BLaER1 treated with 17β-estradiol and CSF1 and Interleukin-3, amounts not matched to agents 10 nM and 100 nM (cell line): Measurements from ENCODE around the gene RICTOR.

ENCODE experiments used
- H3K27ac ChIP-seq, 11 experiments: shearing (Covaris generic); formaldehyde crosslinking; 2 replicates each; pipeline ENCODE4 v1.8.1; 2022
- H3K27me3 ChIP-seq, 11 experiments: shearing (Covaris generic); formaldehyde crosslinking; 2 replicates each; pipeline ENCODE4 v1.8.1; 2022
- H3K36me3 ChIP-seq, 11 experiments: shearing (Covaris generic); formaldehyde crosslinking; 2 replicates each; pipeline ENCODE4 v1.8.1; 2022
- H3K4me1 ChIP-seq, 10 experiments: shearing (Covaris generic); formaldehyde crosslinking; 2 replicates each; pipeline ENCODE4 v1.8.1; 2022
- H3K4me2 ChIP-seq, 11 experiments: shearing (Covaris generic); formaldehyde crosslinking; 2 replicates each; pipeline ENCODE4 v1.8.1; 2022
- H3K4me3 ChIP-seq, 10 experiments: shearing (Covaris generic); formaldehyde crosslinking; 2 replicates each; pipeline ENCODE4 v1.8.1; 2022
- H3K9ac ChIP-seq, 11 experiments: shearing (Covaris generic); formaldehyde crosslinking; 2 replicates each; pipeline ENCODE4 v1.8.1; 2022
- H3K9me3 ChIP-seq, 11 experiments: shearing (Covaris generic); formaldehyde crosslinking; replicated peaks in 1 of 11; 2 replicates each; pipeline ENCODE4 v1.8.1; 2022
- H4K20me1 ChIP-seq, 11 experiments: shearing (Covaris generic); formaldehyde crosslinking; 2 replicates each; pipeline ENCODE4 v1.8.1; 2022
- Cebpa-rat ChIP-seq, 11 experiments: shearing (Covaris generic); IDR thresholded peaks; 2 replicates each; pipeline ENCODE4 v1.8.1; 2022

The RICTOR gene

DNA sequence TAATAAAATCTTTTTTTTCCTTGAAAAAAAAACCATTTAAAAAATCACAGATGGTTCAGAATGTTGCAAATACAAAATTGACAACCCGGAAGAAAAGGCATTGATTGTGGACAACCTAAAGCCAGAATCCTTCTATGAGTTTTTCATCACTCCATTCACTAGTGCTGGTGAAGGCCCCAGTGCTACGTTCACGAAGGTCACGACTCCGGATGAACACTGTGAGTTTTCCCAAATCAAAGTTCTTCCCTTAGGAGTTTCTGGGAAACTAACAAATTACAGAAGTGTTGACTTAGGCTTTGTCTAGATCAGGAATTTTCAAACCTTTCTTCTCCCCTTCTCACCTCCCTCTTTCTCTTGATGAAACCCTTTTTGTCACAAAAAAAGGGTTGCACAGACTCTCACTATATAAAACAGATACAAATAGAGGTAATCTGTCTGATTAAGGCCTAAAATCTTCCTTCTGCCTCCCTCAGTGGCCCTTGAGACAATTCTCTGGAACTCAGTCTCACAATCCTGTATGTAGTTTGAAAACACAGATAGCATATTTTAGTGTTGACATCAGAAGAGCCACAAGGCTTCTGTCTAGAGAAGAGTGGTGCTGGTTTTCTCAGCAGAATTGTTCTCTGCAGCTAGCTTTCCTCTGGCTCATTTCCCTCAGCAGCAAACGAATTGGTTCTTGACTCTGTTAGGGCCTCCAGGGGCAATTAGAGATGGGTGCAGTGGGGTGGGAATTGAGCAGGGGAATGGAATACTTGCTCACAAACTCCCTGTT lies 148.9 kb downstream of the RICTOR start:
- Histone ChIP-seq H3K27ac (no peak overlapping the region), H3K4me2 (no peak overlapping the region), H3K27me3 (no peaks in the 10 kb centered on the region), H3K4me1 (no peaks in the 10 kb centered on the region), H3K4me3 (no peak overlapping the region), H4K20me1 (no peaks in the 10 kb centered on the region), H3K9me3 (peaks cover 0 to 19% (median 10%) of the 10 kb centered on the region in 11 experiments; a peak in 17 of 22 replicates), H3K36me3 (no peaks in the 10 kb centered on the region), H3K9ac (no peak overlapping the region)
- TF ChIP-seq Cebpa-rat (IDR thresholded peaks at IDR 0.05), result no peak

DNA sequence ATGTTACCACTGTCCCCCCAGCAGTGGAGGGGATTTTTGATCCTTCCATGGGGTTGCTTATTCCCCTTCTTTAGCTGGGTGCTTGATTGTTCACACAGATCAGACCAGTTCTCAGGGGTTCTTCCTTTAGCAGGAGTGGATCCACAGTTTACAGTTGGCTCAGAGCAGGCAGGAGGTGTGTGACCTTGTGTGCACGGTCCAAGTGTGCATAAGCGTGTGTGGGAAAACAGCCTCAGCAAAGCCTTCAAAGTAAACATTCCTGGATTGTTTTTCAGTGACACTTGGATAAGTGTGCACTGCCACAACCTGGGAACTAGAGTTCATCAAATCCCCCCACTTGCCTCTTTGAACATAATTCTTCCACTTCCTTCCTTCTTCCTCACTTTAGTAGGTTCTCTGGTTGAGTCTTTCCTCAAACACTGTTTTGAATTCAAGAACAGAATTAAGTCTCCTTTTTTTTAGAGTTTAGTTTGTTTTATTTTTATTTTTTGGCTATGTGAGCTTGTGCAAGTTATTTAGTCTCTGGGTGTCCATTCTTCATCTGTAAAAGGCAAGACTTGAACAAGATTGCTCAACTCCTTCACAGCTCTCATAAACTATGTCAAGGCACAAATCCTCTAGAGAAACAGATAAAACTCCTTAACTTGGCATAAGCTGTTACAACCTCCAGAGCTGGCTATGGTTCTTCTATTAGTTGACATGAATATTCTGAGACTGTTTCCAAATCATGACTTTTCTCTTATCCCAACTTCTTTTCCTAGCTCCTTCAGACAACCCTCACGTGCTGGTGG lies 150.3 kb downstream of the RICTOR start:
- Histone ChIP-seq H4K20me1 (no peaks in the 10 kb centered on the region), H3K27me3 (no peaks in the 10 kb centered on the region), H3K4me3 (no peak overlapping the region), H3K36me3 (no peaks in the 10 kb centered on the region), H3K4me1 (no peaks in the 10 kb centered on the region), H3K9me3 (peaks cover 0 to 19% (median 10%) of the 10 kb centered on the region in 11 experiments; a peak in 17 of 22 replicates), H3K27ac (no peak overlapping the region), H3K4me2 (no peak overlapping the region), H3K9ac (no peak overlapping the region)
- TF ChIP-seq Cebpa-rat (IDR thresholded peaks at IDR 0.05), result no peak

DNA sequence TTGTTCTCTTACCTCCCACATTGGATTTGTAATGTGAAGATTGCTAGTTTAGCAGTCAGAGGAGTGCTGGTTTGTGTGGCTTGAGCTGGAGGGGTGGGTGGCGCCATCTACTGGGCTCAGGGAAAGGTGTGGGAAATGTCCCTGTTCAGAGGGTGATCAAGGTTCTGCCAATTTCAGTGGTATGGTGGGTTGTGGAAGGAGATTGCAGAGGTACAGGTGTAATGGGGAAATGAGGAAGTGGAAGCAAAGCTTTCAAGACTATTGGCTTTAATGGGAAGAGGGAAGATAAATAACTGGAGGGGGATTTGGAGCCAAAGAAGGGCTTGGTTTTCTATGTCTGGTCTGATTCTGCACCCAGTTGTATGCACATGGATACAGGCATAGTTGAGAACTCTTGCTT lies 152.0 kb downstream of the RICTOR start:
- Histone ChIP-seq H3K4me1 (no peaks in the 10 kb centered on the region), H3K9ac (no peak overlapping the region), H3K9me3 (peaks cover 0 to 8% (median 5%) of the 10 kb centered on the region in 11 experiments; a peak in 17 of 22 replicates), H3K4me2 (no peak overlapping the region), H3K27me3 (no peaks in the 10 kb centered on the region), H4K20me1 (no peaks in the 10 kb centered on the region), H3K4me3 (no peak overlapping the region), H3K36me3 (no peaks in the 10 kb centered on the region), H3K27ac (no peak overlapping the region)
- no peak for TF ChIP-seq Cebpa-rat (IDR thresholded peaks at IDR 0.05)

DNA sequence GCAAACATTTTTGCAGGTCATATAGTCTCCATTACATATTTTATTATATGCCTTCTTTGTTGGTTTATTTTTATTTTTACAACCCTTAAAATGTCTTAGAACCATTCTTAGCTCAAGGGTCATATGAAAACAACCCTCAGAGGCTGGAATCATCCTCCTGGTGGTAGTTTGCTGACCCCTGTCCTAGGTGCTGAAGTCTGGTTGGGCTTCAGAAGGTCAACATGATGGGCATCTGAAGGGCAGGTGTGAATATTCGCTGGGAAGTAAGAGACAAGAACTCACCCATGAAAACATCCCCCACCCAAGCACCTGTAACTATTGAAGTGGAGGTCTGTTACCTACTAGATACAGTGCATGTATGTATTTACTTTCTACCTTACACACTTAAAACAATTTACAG lies 153.0 kb downstream of the RICTOR start:
- no peaks in the 10 kb centered on the region for H3K9me3 ChIP-seq
- no peaks in the 10 kb centered on the region for H3K4me1 ChIP-seq
- no peak for TF ChIP-seq Cebpa-rat (IDR thresholded peaks at IDR 0.05)
- no peaks in the 10 kb centered on the region for H3K36me3 ChIP-seq
- H3K27me3 ChIP-seq, result no peaks in the 10 kb centered on the region
- no peak overlapping the region for H3K4me3 ChIP-seq
- no peak overlapping the region for H3K9ac ChIP-seq
- no peak overlapping the region for H3K27ac ChIP-seq
- no peaks in the 10 kb centered on the region for H4K20me1 ChIP-seq
- H3K4me2 ChIP-seq, result no peak overlapping the region

DNA sequence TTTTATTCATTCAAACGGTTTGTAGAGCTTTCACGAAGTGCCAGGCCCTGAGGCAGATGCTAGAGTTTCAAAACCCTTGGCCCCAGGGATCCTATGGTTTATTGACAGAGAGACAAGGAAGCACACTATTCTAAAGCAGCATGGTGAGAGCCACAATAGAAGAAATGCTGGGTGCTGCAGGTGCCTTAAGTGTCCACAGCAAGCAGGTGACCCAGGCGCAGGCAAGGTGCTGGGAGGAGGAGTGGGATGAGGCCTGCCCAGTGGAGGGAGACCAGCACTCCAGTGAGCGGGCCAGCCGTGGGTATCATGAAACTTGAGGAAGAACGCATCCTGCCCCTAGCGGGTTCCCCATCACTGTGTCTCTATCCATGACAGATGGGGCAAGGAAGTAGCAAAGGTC lies 157.4 kb downstream of the RICTOR start:
- Histone ChIP-seq H3K9me3 (peaks cover 0 to 2% (median 0%) of the 10 kb centered on the region in 11 experiments; a peak in 2 of 22 replicates), H3K9ac (no peak overlapping the region)
- no peak for TF ChIP-seq Cebpa-rat (IDR thresholded peaks at IDR 0.05)

DNA sequence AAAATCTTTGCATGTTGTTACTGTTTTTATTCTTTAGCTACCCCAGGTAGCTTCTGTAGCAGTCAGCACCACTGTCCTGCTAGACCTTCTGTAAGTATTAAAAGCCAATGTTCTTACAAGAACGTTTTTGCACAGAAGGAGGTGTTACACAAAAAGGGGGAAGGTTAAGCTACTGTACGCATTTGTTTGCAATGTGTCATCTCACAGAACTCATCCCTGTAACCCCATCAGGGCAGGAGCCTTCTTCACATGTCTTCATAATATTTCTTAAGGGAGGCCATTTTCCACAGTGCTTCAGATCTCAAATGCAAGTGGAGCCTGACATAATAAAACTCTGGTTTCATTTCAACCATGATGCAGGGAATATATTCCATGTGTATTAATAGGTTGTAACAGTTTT lies 160.5 kb downstream of the RICTOR start:
- no peak overlapping the region for H3K4me2 ChIP-seq
- H4K20me1 ChIP-seq, result no peaks in the 10 kb centered on the region
- H3K27ac ChIP-seq, result no peak overlapping the region
- no peak for TF ChIP-seq Cebpa-rat (IDR thresholded peaks at IDR 0.05)
- H3K27me3 ChIP-seq, result no peaks in the 10 kb centered on the region
- no peak overlapping the region for H3K4me3 ChIP-seq
- H3K36me3 ChIP-seq, result no peaks in the 10 kb centered on the region
- H3K9ac ChIP-seq, result no peak overlapping the region
- peaks cover 12 to 31% (median 20%) of the 10 kb centered on the region in 11 experiments; a peak in 19 of 22 replicates for H3K9me3 ChIP-seq
- H3K4me1 ChIP-seq, result no peaks in the 10 kb centered on the region

More for the DNA sequence above, 157.4 kb downstream of the RICTOR start:
- no peaks in the 10 kb centered on the region for H3K4me1 ChIP-seq
- no peak overlapping the region for H3K4me3 ChIP-seq
- H3K27me3 ChIP-seq, result no peaks in the 10 kb centered on the region
- H3K36me3 ChIP-seq, result no peaks in the 10 kb centered on the region
- no peak overlapping the region for H3K27ac ChIP-seq
- no peaks in the 10 kb centered on the region for H4K20me1 ChIP-seq
- no peak overlapping the region for H3K4me2 ChIP-seq

DNA sequence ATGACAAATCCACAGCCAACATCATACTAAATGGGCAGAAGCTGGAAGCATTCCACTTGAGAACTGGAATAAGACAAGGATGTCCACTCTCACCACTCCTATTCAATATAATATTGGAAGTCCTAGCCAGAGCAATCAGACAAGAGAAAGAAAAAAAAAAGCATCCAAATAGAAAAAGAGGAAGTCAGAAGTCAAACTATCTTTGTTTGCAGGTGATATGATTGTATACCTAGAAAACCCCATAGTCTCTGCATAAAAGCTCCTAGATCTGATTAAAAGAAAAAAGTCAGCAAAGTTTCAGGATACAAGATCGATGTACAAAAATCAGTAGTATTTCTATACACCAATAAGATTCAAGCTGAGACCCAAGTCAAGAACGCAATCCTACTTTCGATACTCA lies 162.3 kb downstream of the RICTOR start:
- Histone ChIP-seq H3K27me3 (no peaks in the 10 kb centered on the region), H3K4me2 (no peak overlapping the region), H3K9ac (no peak overlapping the region), H3K9me3 (peaks cover 17 to 38% (median 24%) of the 10 kb centered on the region in 11 experiments; a peak in 20 of 22 replicates), H4K20me1 (no peaks in the 10 kb centered on the region), H3K36me3 (no peaks in the 10 kb centered on the region), H3K27ac (no peak overlapping the region), H3K4me1 (no peaks in the 10 kb centered on the region), H3K4me3 (no peak overlapping the region)
- no peak for TF ChIP-seq Cebpa-rat (IDR thresholded peaks at IDR 0.05)

GRCh38 chr5:38906503-38906902 lies 167.7 kb downstream of the RICTOR start:
- H3K36me3 ChIP-seq, result no peaks in the 10 kb centered on the region
- no peak overlapping the region for H3K4me3 ChIP-seq
- no peaks in the 10 kb centered on the region for H4K20me1 ChIP-seq
- H3K4me2 ChIP-seq, result no peak overlapping the region
- no peaks in the 10 kb centered on the region for H3K27me3 ChIP-seq
- H3K4me1 ChIP-seq, result no peaks in the 10 kb centered on the region
- no peak overlapping the region for H3K27ac ChIP-seq
- no peak for TF ChIP-seq Cebpa-rat (IDR thresholded peaks at IDR 0.05)
- no peak overlapping the region for H3K9ac ChIP-seq
- H3K9me3 ChIP-seq, result peaks cover 28 to 65% (median 41%) of the 10 kb centered on the region in 11 experiments; a peak in 21 of 22 replicates

DNA sequence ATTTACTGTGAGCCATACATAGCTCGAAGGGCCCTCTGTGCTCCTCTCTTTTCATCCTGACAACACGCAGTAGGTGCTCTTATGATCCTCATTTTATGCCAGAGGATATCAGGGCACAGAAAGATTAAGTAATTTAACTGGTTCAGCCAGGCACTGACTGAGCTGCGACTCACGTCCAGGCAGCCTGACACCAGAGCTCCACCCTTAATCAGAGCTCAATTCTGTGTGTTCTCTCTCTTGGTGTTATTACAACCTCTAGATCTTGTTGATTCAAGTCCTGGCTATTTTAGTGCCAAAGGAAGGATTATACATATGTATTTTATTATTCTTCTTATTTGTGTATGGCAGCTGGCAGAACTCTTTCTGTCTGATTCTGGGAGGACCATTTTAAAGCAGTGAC lies 168.7 kb downstream of the RICTOR start:
- H3K4me1 ChIP-seq, result no peaks in the 10 kb centered on the region
- TF ChIP-seq Cebpa-rat (IDR thresholded peaks at IDR 0.05), result no peak
- H3K36me3 ChIP-seq, result no peaks in the 10 kb centered on the region
- no peak overlapping the region for H3K27ac ChIP-seq
- H3K27me3 ChIP-seq, result no peaks in the 10 kb centered on the region
- H3K4me2 ChIP-seq, result no peak overlapping the region
- H3K9ac ChIP-seq, result no peak overlapping the region
- peaks cover 25 to 58% (median 41%) of the 10 kb centered on the region in 11 experiments; a peak in 21 of 22 replicates for H3K9me3 ChIP-seq
- H4K20me1 ChIP-seq, result no peaks in the 10 kb centered on the region
- H3K4me3 ChIP-seq, result no peak overlapping the region
